GM21528 (cell line): ENCODE measurements around the gene SLC6A3.

Source experiments
- ATAC-seq: cut with Tn5 transposase; IDR thresholded peaks from one replicate; pipeline ENCODE4 v1.9.1; 2021; ENCODE audit warnings: mild to moderate bottlenecking, moderate library complexity; ENCODE audit not compliant: unreplicated experiment, low FRiP score

Gene SLC6A3

GRCh38 chr5:1392261-1392660 lies 53.0 kb downstream of the SLC6A3 start:
- ATAC-seq: no peak

- no peak for ATAC-seq
These were observed 53.5 kb downstream of the SLC6A3 start for GRCh38 chr5:1391691-1392090.

- no peak for ATAC-seq
These were observed 54.2 kb downstream of the SLC6A3 start for GRCh38 chr5:1390861-1391600.

- ATAC-seq: no peak
These were observed 54.9 kb downstream of the SLC6A3 start for GRCh38 chr5:1390333-1390732.

GRCh38 chr5:1388383-1388967 lies 56.8 kb downstream of the SLC6A3 start:
- no peak for ATAC-seq

- ATAC-seq: no peak
These were observed 57.4 kb downstream of the SLC6A3 start for GRCh38 chr5:1387876-1388275.

- no peak for ATAC-seq
These were observed 58.0 kb downstream of the SLC6A3 start for GRCh38 chr5:1387059-1387755.

GRCh38 chr5:1386274-1386717 lies 58.9 kb downstream of the SLC6A3 start:
- ATAC-seq: peak; percentile 51

GRCh38 chr5:1385395-1386273 lies 59.6 kb downstream of the SLC6A3 start:
- peak; percentile 85 for ATAC-seq

GRCh38 chr5:1384521-1384920 lies 60.7 kb downstream of the SLC6A3 start:
- ATAC-seq: no peak

GRCh38 chr5:1383886-1384401 lies 61.3 kb downstream of the SLC6A3 start:
- ATAC-seq: no peak

- no peak for ATAC-seq
These were observed 61.9 kb downstream of the SLC6A3 start for GRCh38 chr5:1383344-1383743.

GRCh38 chr5:1382248-1382700 lies 63.0 kb downstream of the SLC6A3 start:
- ATAC-seq: no peak

- ATAC-seq: no peak
These were observed 63.6 kb downstream of the SLC6A3 start for GRCh38 chr5:1381370-1382247.

- no peak for ATAC-seq
These were observed 64.3 kb downstream of the SLC6A3 start for GRCh38 chr5:1380910-1381309.

GRCh38 chr5:1380011-1380817 lies 65.0 kb downstream of the SLC6A3 start:
- peak; percentile 63 for ATAC-seq

- no peak for ATAC-seq
These were observed 66.2 kb downstream of the SLC6A3 start for GRCh38 chr5:1378866-1379659.

- no peak for ATAC-seq
These were observed 67.1 kb downstream of the SLC6A3 start for GRCh38 chr5:1378096-1378495.
